Measurements from ENCODE around the gene IL12RB2.

DNA sequence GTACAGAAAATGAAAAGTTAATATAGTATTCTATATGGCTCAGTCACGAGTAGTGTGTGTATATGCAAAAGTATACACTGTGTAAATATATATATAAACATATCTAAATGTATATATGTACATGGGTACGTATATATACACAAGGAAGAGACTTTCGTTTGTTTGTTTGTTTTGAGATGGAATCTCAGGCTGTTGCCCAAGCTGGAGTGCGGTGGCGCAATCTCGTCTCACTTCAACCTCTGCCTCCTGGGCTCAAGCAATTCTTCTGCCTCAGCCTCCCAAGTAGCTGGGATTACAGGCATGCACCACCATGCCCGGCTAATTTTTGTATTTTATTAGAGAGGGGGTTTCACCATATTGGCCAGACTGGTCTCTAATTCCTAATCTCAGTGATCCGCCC lies 16.4 kb downstream of the IL12RB2 start:
- TF ChIP-seq, protein P1, sequence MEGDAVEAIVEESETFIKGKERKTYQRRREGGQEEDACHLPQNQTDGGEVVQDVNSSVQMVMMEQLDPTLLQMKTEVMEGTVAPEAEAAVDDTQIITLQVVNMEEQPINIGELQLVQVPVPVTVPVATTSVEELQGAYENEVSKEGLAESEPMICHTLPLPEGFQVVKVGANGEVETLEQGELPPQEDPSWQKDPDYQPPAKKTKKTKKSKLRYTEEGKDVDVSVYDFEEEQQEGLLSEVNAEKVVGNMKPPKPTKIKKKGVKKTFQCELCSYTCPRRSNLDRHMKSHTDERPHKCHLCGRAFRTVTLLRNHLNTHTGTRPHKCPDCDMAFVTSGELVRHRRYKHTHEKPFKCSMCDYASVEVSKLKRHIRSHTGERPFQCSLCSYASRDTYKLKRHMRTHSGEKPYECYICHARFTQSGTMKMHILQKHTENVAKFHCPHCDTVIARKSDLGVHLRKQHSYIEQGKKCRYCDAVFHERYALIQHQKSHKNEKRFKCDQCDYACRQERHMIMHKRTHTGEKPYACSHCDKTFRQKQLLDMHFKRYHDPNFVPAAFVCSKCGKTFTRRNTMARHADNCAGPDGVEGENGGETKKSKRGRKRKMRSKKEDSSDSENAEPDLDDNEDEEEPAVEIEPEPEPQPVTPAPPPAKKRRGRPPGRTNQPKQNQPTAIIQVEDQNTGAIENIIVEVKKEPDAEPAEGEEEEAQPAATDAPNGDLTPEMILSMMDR (IDR thresholded peaks at IDR 0.05; ENCODE audit: low read length), result no peak
- no peak for TF ChIP-seq EZH2 (optimal IDR thresholded peaks at IDR 0.05; ENCODE audit: low read depth, low read length)
- no peak for TF ChIP-seq EZH2phosphoT487 (IDR thresholded peaks at IDR 0.05; ENCODE audit: low read length)

Data from MM.1S (cell line).